K562 (cell line): ENCODE data around the gene NAP1L4. TPM values are rescaled to one million over a fixed set of nuclear protein-coding genes. Genes with fewer than 3 reads are reported as not detected.

Source experiments
- BDP1 ChIP-seq: IDR thresholded peaks from 3 replicates; pipeline ENCODE4 v1.6.1; 2011; ENCODE audit not compliant: insufficient read length, insufficient read depth
- CBX5 ChIP-seq: IDR thresholded peaks from 2 replicates; pipeline ENCODE4 v1.6.1; 2014; ENCODE audit warnings: low read depth, borderline replicate concordance
- DPF2 ChIP-seq: fragments of 450-650 bp; IDR thresholded peaks from 2 replicates; pipeline ENCODE4 v1.6.1; 2016
- ELF1 ChIP-seq: fragments of 200-800 bp; sonication (Bioruptor generic); IDR thresholded peaks from 2 replicates; pipeline ENCODE4 v1.6.1; 2016; ENCODE audit warnings: missing genetic modification characterization, missing compliant biosample characterization
- ETV5 ChIP-seq: sonication (generic); formaldehyde crosslinking; IDR thresholded peaks from 2 replicates; pipeline ENCODE4 v1.4.0; 2020; ENCODE audit warnings: low read depth, mild to moderate bottlenecking, missing genetic modification reagents
- FOXJ3 ChIP-seq: sonication (generic); formaldehyde crosslinking; IDR thresholded peaks from 2 replicates; pipeline ENCODE4 v1.4.0; 2020; ENCODE audit warnings: mild to moderate bottlenecking, missing genetic modification reagents
- HLTF ChIP-seq: fragments of 450-650 bp; IDR thresholded peaks from 2 replicates; pipeline ENCODE4 v1.6.1; 2016
- HNRNPK ChIP-seq: fragments of 200-400 bp; formaldehyde crosslinking; IDR thresholded peaks from one replicate; pipeline ENCODE4 v1.6.1; 2018; ENCODE audit warnings: mild to moderate bottlenecking, low read depth, low read length; ENCODE audit not compliant: poor library complexity, severe bottlenecking
- HNRNPLL ChIP-seq: fragments of 200-400 bp; formaldehyde crosslinking; IDR thresholded peaks from 2 replicates; pipeline ENCODE4 v1.6.1; 2017; ENCODE audit warnings: low read length, low read depth, mild to moderate bottlenecking; ENCODE audit not compliant: poor library complexity, severe bottlenecking
- ILK ChIP-seq: fragments of 450-650 bp; IDR thresholded peaks from 2 replicates; pipeline ENCODE4 v1.6.1; 2016; ENCODE audit warnings: missing genetic modification characterization, low read depth, mild to moderate bottlenecking, missing compliant biosample characterization, moderate library complexity, borderline replicate concordance
- MED1 ChIP-seq: sonication (generic); formaldehyde crosslinking; IDR thresholded peaks from 2 replicates; pipeline ENCODE4 v1.8.1; 2023; ENCODE audit warnings: missing genetic modification reagents, borderline replicate concordance
- MTA3 ChIP-seq: fragments of 450-650 bp; formaldehyde crosslinking; IDR thresholded peaks from 2 replicates; pipeline ENCODE4 v1.6.1; 2017; ENCODE audit warnings: mild to moderate bottlenecking, borderline replicate concordance
- MYBL2 ChIP-seq, 2 experiments: fragments of 450-650 bp in 1 of 2; sonication (generic) in 1 of 2; formaldehyde crosslinking in 1 of 2; IDR thresholded peaks; 2 replicates each; pipeline versions ENCODE4 v1.6.1 to v1.8.1; 2017 to 2022; ENCODE audit warnings: borderline replicate concordance in 1 of 2, inconsistent platforms in 1 of 2, low read depth in 1 of 2, mild to moderate bottlenecking in 1 of 2, missing genetic modification reagents in 1 of 2, moderate library complexity in 1 of 2
- PHB2 ChIP-seq: fragments of 450-650 bp; IDR thresholded peaks from 2 replicates; pipeline ENCODE4 v1.6.1; 2017; ENCODE audit warnings: low read depth
- POLR2B ChIP-seq: fragments of 450-650 bp; IDR thresholded peaks from 2 replicates; pipeline ENCODE4 v1.6.1; 2018; ENCODE audit warnings: low read depth; ENCODE audit not compliant: partially characterized antibody
- POLR2H ChIP-seq: IDR thresholded peaks from 2 replicates; pipeline ENCODE4 v1.6.1; 2016; ENCODE audit warnings: missing genetic modification characterization, low read depth, mild to moderate bottlenecking, control low read depth, missing compliant biosample characterization, moderate library complexity
- SMARCC2 ChIP-seq: fragments of 450-650 bp; IDR thresholded peaks from 2 replicates; pipeline ENCODE4 v1.6.1; 2017; ENCODE audit warnings: antibody characterized with exemption, moderate library complexity, mild to moderate bottlenecking, low read depth
- SNRNP70 ChIP-seq: fragments of 200-400 bp; formaldehyde crosslinking; optimal IDR thresholded peaks from 2 replicates; pipeline ENCODE3; 2017; ENCODE audit warnings: low read depth, low read length
- SUPT5H ChIP-seq: fragments of 450-650 bp; IDR thresholded peaks from 2 replicates; pipeline ENCODE4 v1.6.1; 2016
- THRAP3 ChIP-seq: fragments of 450-650 bp; IDR thresholded peaks from 2 replicates; pipeline ENCODE4 v1.6.1; 2016; ENCODE audit warnings: mild to moderate bottlenecking, inconsistent platforms, borderline replicate concordance
- TSC22D4 ChIP-seq: fragments of 450-650 bp; IDR thresholded peaks from 2 replicates; pipeline ENCODE4 v1.6.1; 2016; ENCODE audit warnings: missing genetic modification characterization, missing biosample characterization, control low read depth
- YY1 ChIP-seq, 3 experiments: IDR thresholded peaks; 2 replicates each; pipeline ENCODE4 v1.6.1; 2011; ENCODE audit warnings: low read length in 2 of 3, mild to moderate bottlenecking in 2 of 3, moderate library complexity in 2 of 3, borderline replicate concordance in 1 of 3, control low read depth in 1 of 3, low read depth in 1 of 3; ENCODE audit not compliant: insufficient read depth in 3 of 3, insufficient replicate concordance in 2 of 3, control insufficient read depth in 1 of 3, insufficient read length in 1 of 3; ENCODE audit errors: extremely low read depth in 1 of 3
- ZBTB7A ChIP-seq: IDR thresholded peaks from 2 replicates; pipeline ENCODE4 v1.6.1; 2011; ENCODE audit warnings: low read depth, mild to moderate bottlenecking, low read length, moderate library complexity, borderline replicate concordance; ENCODE audit not compliant: control insufficient read depth
- ZNF224 ChIP-seq: sonication (generic); formaldehyde crosslinking; IDR thresholded peaks from 2 replicates; pipeline ENCODE4 v1.8.0; 2022; ENCODE audit warnings: mild to moderate bottlenecking, missing genetic modification reagents
- ZNF24 ChIP-seq: fragments of 450-650 bp; IDR thresholded peaks from 2 replicates; pipeline ENCODE4 v1.6.1; 2016
- ZNF253 ChIP-seq: fragments of 250-450 bp; sonication (Bioruptor Pico); conservative IDR thresholded peaks from 2 replicates; pipeline ENCODE4 v1.6.1; 2021; ENCODE audit warnings: mild to moderate bottlenecking
- ZNF274 ChIP-seq: IDR thresholded peaks from 2 replicates; pipeline ENCODE4 v1.6.1; 2011; ENCODE audit warnings: low read depth, mild to moderate bottlenecking, low read length, moderate library complexity, borderline replicate concordance
- ZNF311 ChIP-seq: fragments of 250-450 bp; sonication (Bioruptor Pico); IDR thresholded peaks from 2 replicates; pipeline ENCODE4 v1.4.0; 2020; ENCODE audit warnings: mild to moderate bottlenecking, moderate library complexity
- polyA plus RNA-seq, 8 experiments: library from polyadenylated mRNA; depleted of rRNA in 4 of 8; stranded (reverse) in 5 of 8; unstranded in 3 of 8; fragments of >200 nt; fragmentation: Nextera tagmentation in 2 of 8; fragmentation: Illumina TruSeq in 1 of 8; extraction: Ambion mirVana in 2 of 8; extraction: Trizol in 1 of 8; gene quantifications; 2 replicates each; pipeline versions ENCODE4 v1.2.1 to v1.2.3, GENCODE V29; 2011 to 2014; ENCODE audit warnings: inconsistent platforms in 1 of 8, missing spikeins in 1 of 8
- total RNA-seq, 7 experiments: library from RNA; depleted of rRNA in 6 of 7; stranded (reverse); fragments of >200 nt in 6 of 7; fragmentation: Illumina TruSeq in 2 of 7; extraction: Trizol in 2 of 7; gene quantifications; 2 replicates each; pipeline versions ENCODE4 v1.2.1 to v1.2.3, GENCODE V29; 2011 to 2021; ENCODE audit warnings: low replicate concordance in 1 of 7
- TF ChIP-seq, protein P1 (sequence below): sonication (generic); formaldehyde crosslinking; IDR thresholded peaks from 2 replicates; pipeline ENCODE4 v1.8.0; 2023; ENCODE audit warnings: mild to moderate bottlenecking, missing genetic modification reagents

NAP1L4 gene
- total and polyA plus RNA-seq, 9 of the 15 experiments (the other 6 are each of a cell fraction or from before 2014, with no cell fraction given), result 34.1 to 237 (median 179) TPM

DNA sequence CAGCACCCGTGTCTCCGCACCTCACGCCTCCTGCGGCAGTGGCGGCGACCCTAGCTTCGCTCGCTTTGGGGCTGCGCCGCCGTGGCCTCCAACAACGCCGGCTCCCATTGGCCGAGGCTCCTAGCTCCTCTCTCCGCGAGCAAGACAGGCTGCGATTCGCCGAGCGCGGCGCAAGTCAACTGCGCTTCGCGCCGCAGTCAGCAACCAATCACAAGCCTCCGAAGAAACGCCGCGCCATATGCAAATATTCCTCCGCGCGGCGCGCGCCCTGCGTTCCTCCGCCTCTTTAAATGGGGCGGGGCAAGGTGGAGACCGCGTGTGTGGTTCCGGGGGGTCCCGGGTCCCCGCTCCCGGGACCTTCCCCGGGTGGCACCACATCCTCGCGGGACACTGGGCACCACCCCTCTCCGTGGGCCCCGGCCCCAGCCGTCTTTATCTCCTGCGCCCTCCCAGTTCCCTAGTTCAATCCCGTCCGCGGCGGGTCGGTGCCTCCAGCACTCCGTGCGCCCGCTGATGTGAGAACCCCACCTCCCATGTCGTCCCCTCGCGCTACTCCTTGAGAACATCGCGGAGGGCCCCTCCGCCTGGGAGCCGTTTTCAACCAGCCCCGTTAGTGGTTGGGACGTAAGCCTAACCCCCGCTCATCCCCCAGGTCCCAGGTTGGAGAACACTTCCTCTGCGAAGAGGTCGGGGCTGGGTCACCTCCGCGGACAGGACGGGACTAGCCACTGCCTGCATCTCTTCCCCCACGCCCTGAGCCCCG lies at the start of gene NAP1L4 (continued):
- TF ChIP-seq HNRNPLL (peak; percentile 90), DPF2 (0 out of 2 replicates have a peak, but pooled peaks have one; percentile 44), ILK (tag) (no peak), PHB2 (no peak), THRAP3 (no peak), TSC22D4 (no peak), ETV5 (CRISPR knock-in tag) (peak; percentile 74), BDP1 (no peak), YY1 (IDR thresholded peaks at IDR 0.05; ENCODE audit: borderline replicate concordance in 1 of 3, control insufficient read depth in 1 of 3, extremely low read depth in 1 of 3, insufficient read depth in 3 of 3, insufficient read length in 1 of 3, insufficient replicate concordance in 2 of 3, low read depth in 1 of 3, low read length in 2 of 3) (peak in 2 of 3 experiments; percentile 29 to 31), ZBTB7A (0 out of 2 replicates have a peak, but pooled peaks have one; percentile 66), POLR2H (tag) (peak; percentile 66; the same call in 1 of the 2 replicates), ZNF24 (no peak), ZNF224 (CRISPR knock-in tag) (no peak), SNRNP70 (no peak), ZNF311 (CRISPR knock-in tag) (no peak), SMARCC2 (0 out of 2 replicates have a peak, but pooled peaks have one; percentile 27), MED1 (CRISPR knock-in tag) (no peak; the same call in 1 of the 2 replicates), ELF1 (tag) (no peak; the same call in 1 of the 2 replicates), ZNF274 (no peak), MTA3 (peak; percentile 61), HNRNPK (no peak), MYBL2 (IDR thresholded peaks at IDR 0.05; ENCODE audit: low read depth) (no peak), MYBL2 (CRISPR knock-in tag; IDR thresholded peaks at IDR 0.05; ENCODE audit: borderline replicate concordance) (no peak), HLTF (no peak; the same call in 1 of the 2 replicates), ZNF253 (CRISPR knock-in tag) (no peak), CBX5 (no peak), POLR2B (peak; percentile 76), SUPT5H (peak; percentile 88), FOXJ3 (CRISPR knock-in tag) (no peak)
- TF ChIP-seq, protein P1, sequence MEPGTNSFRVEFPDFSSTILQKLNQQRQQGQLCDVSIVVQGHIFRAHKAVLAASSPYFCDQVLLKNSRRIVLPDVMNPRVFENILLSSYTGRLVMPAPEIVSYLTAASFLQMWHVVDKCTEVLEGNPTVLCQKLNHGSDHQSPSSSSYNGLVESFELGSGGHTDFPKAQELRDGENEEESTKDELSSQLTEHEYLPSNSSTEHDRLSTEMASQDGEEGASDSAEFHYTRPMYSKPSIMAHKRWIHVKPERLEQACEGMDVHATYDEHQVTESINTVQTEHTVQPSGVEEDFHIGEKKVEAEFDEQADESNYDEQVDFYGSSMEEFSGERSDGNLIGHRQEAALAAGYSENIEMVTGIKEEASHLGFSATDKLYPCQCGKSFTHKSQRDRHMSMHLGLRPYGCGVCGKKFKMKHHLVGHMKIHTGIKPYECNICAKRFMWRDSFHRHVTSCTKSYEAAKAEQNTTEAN, result peak; percentile 91; the same call in 1 of the 2 replicates
